ENCODE measurements around the gene BCAS4.

DNA sequence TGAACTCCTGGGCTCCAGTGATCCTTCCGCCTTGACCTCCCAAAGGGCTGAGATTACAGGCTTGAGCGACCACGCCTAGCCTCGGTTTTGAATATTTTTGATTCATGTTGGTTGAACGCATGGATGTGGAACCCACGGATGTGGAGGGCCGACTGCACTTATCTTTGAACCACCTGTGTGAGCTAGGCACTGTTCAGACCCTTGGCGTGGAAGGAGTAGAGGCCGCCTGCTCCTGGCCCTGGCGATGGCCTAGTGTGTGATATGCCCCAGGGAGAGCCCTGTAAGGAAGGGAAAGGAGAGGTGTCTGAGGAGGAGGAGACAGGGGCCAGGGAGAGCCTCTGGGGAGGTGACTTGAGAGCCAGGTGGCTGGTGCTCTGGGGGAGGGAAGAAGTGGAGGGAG, 64.3 kb downstream of the BCAS4 start:
- TF ChIP-seq, protein P1, sequence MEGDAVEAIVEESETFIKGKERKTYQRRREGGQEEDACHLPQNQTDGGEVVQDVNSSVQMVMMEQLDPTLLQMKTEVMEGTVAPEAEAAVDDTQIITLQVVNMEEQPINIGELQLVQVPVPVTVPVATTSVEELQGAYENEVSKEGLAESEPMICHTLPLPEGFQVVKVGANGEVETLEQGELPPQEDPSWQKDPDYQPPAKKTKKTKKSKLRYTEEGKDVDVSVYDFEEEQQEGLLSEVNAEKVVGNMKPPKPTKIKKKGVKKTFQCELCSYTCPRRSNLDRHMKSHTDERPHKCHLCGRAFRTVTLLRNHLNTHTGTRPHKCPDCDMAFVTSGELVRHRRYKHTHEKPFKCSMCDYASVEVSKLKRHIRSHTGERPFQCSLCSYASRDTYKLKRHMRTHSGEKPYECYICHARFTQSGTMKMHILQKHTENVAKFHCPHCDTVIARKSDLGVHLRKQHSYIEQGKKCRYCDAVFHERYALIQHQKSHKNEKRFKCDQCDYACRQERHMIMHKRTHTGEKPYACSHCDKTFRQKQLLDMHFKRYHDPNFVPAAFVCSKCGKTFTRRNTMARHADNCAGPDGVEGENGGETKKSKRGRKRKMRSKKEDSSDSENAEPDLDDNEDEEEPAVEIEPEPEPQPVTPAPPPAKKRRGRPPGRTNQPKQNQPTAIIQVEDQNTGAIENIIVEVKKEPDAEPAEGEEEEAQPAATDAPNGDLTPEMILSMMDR (IDR thresholded peaks at IDR 0.05): no peak
- TF ChIP-seq POLR2A (IDR thresholded peaks at IDR 0.05): no peak
